Neural cell (in vitro differentiated cells): ENCODE data around the gene DNAAF3. TPM values are rescaled to one million over a fixed set of nuclear protein-coding genes. Genes with fewer than 3 reads are reported as not detected.

Experiments
- H2AFZ ChIP-seq: fragments of 200-600, 300-800 bp; sonication (generic), shearing (Covaris generic); 2 replicates; pipeline ENCODE4 v1.6.0; 2014; ENCODE audit warnings: low read depth, mild to moderate bottlenecking, antibody characterized with exemption, low read length, moderate library complexity
- H3F3A ChIP-seq: fragments of 200-600 bp; shearing (Covaris generic); 2 replicates; pipeline ENCODE4 v1.6.1; 2016; ENCODE audit warnings: mild to moderate bottlenecking, moderate library complexity, mixed read lengths, antibody characterized with exemption, low read length; ENCODE audit not compliant: insufficient read depth, poor library complexity, severe bottlenecking
- H3K27ac ChIP-seq: fragments of 200-600, 300-800 bp; sonication (generic), shearing (Covaris generic); 2 replicates; pipeline ENCODE4 v1.5.1; 2014; ENCODE audit warnings: mild to moderate bottlenecking, low read length, moderate library complexity
- H3K27me3 ChIP-seq: fragments of 300-800, 200-600 bp; sonication (generic), shearing (Covaris generic); 2 replicates; pipeline ENCODE4 v1.6.0; 2014; ENCODE audit warnings: mild to moderate bottlenecking, low read depth, low read length, moderate library complexity; ENCODE audit not compliant: insufficient read depth
- H3K36me3 ChIP-seq: fragments of 300-800, 200-600 bp; sonication (generic), shearing (Covaris generic); 2 replicates; pipeline ENCODE4 v1.5.1; 2014; ENCODE audit warnings: mild to moderate bottlenecking, antibody characterized with exemption, low read length, moderate library complexity; ENCODE audit not compliant: insufficient read depth
- H3K4me2 ChIP-seq: fragments of 300-800, 200-600 bp; sonication (generic), shearing (Covaris generic); 2 replicates; pipeline ENCODE4 v1.6.0; 2014; ENCODE audit warnings: mild to moderate bottlenecking, low read length
- H3K4me3 ChIP-seq: fragments of 300-800, 200-600 bp; sonication (generic), shearing (Covaris generic); 2 replicates; pipeline ENCODE4 v1.5.1; 2014; ENCODE audit warnings: mild to moderate bottlenecking, low read length, moderate library complexity
- H3K79me2 ChIP-seq: fragments of 200-600 bp; shearing (Covaris generic); replicated peaks from 2 replicates; pipeline ENCODE4 v1.6.0; 2014; ENCODE audit warnings: mild to moderate bottlenecking, low read length, moderate library complexity; ENCODE audit not compliant: insufficient read depth
- H3K9ac ChIP-seq: fragments of 300-800, 200-600 bp; sonication (generic), shearing (Covaris generic); 2 replicates; pipeline ENCODE4 v1.6.1; 2016; ENCODE audit warnings: mild to moderate bottlenecking, low read length, mixed read lengths
- H3K9me2 ChIP-seq: fragments of 200-600 bp; shearing (Covaris generic); 2 replicates; pipeline ENCODE4 v1.6.1; 2016; ENCODE audit warnings: mild to moderate bottlenecking, low read length, mixed read lengths; ENCODE audit not compliant: insufficient read depth
- H3K9me3 ChIP-seq: fragments of 200-600, 300-800 bp; sonication (generic), shearing (Covaris generic); 2 replicates; pipeline ENCODE4 v1.6.1; 2016; ENCODE audit warnings: mild to moderate bottlenecking, mixed run types, low read length, moderate library complexity, mixed read lengths
- H4K20me1 ChIP-seq: fragments of 200-600 bp; shearing (Covaris generic); 2 replicates; pipeline ENCODE4 v1.6.1; 2016; ENCODE audit warnings: mild to moderate bottlenecking, mixed run types; ENCODE audit not compliant: insufficient read depth
- EP300 ChIP-seq: fragments of 450-650 bp; conservative IDR thresholded peaks from 2 replicates; pipeline ENCODE4 v1.6.1; 2014; ENCODE audit warnings: antibody characterized with exemption, mild to moderate bottlenecking, moderate library complexity; ENCODE audit not compliant: poor library complexity, severe bottlenecking
- EZH2 ChIP-seq: fragments of 200-600, 300-800 bp; shearing (Covaris generic), sonication (generic); IDR thresholded peaks from 2 replicates; pipeline ENCODE4 v1.6.1; 2014; ENCODE audit warnings: antibody characterized with exemption, low read length, borderline replicate concordance, mild to moderate bottlenecking; ENCODE audit not compliant: insufficient read depth, poor library complexity, severe bottlenecking
- MXI1 ChIP-seq: fragments of 450-650 bp; conservative IDR thresholded peaks from 2 replicates; pipeline ENCODE4 v1.6.1; 2014; ENCODE audit warnings: antibody characterized with exemption, mild to moderate bottlenecking; ENCODE audit not compliant: poor library complexity, severe bottlenecking
- POLR2AphosphoS5 ChIP-seq: IDR thresholded peaks from 2 replicates; pipeline ENCODE4 v1.6.1; 2012
- RAD21 ChIP-seq: fragments of 450-650 bp; conservative IDR thresholded peaks from 2 replicates; pipeline ENCODE4 v1.6.1; 2014; ENCODE audit warnings: antibody characterized with exemption, mild to moderate bottlenecking, moderate library complexity
- SMC3 ChIP-seq: fragments of 450-650 bp; conservative IDR thresholded peaks from 2 replicates; pipeline ENCODE4 v1.6.1; 2014; ENCODE audit warnings: antibody characterized with exemption, mild to moderate bottlenecking, moderate library complexity; ENCODE audit not compliant: poor library complexity
- TAF1 ChIP-seq: IDR thresholded peaks from 2 replicates; pipeline ENCODE4 v1.6.1; 2012; ENCODE audit warnings: low read depth
- polyA plus RNA-seq: library from polyadenylated mRNA; depleted of rRNA; stranded (reverse); fragments of >200 nt; gene quantifications from 2 replicates; pipeline ENCODE4 v1.2.3, GENCODE V29; 2014
- TF ChIP-seq, protein P1 (sequence below): IDR thresholded peaks from 2 replicates; pipeline ENCODE4 v1.6.1; 2012; ENCODE audit warnings: borderline replicate concordance
- TF ChIP-seq, protein P2 (sequence below): fragments of 450-650 bp; IDR thresholded peaks from 2 replicates; pipeline ENCODE4 v1.5.1; 2014; ENCODE audit warnings: antibody characterized with exemption, mild to moderate bottlenecking, moderate library complexity; ENCODE audit not compliant: poor library complexity, severe bottlenecking

The DNAAF3 gene
- polyA plus RNA-seq, 1 donor from 2014 or later = 0.38 TPM

DNA sequence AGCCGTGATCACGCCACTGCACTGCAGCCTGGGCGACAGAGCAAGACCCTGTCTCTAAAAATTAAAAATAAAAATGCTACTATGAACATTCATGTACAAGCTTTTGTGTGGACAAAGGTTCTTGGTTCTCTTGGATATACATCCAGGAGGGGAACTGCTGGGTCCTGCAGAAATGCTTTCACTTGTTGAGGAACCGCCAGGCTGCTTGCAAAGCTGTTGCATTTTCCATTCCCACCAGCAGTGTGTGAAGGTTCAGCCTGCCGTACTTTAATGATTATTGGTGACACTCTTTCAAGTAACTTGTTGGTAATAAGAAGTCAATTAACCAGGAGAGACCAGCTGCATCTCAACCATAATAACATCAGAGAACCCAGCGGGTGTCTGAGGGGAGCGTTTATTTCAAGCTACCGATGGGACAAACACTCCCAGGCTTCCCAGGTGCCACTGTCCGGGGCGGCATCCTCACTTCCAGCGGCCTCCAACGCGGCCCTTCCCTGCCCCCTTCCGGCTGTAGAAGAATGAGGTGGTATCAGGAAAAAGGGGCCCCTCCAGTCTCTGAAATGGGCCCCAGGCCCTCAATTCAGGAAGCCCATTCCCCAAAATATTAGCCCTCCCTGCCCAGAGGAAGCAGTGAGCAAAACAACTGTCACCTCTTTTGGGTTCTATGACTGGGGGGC, 33.8 kb downstream of the DNAAF3 start:
- no peak overlapping the region for H3K27ac ChIP-seq
- no peaks in the 10 kb centered on the region for H3K9me2 ChIP-seq
- no peaks in the 10 kb centered on the region for H3F3A ChIP-seq
- no peak overlapping the region for H3K9ac ChIP-seq
- H2AFZ ChIP-seq = no peak overlapping the region
- no peaks in the 10 kb centered on the region for H3K36me3 ChIP-seq
- H4K20me1 ChIP-seq = no peaks in the 10 kb centered on the region
- H3K79me2 ChIP-seq = no peaks in the 10 kb centered on the region
- H3K4me3 ChIP-seq = no peak overlapping the region
- TF ChIP-seq, protein P1, sequence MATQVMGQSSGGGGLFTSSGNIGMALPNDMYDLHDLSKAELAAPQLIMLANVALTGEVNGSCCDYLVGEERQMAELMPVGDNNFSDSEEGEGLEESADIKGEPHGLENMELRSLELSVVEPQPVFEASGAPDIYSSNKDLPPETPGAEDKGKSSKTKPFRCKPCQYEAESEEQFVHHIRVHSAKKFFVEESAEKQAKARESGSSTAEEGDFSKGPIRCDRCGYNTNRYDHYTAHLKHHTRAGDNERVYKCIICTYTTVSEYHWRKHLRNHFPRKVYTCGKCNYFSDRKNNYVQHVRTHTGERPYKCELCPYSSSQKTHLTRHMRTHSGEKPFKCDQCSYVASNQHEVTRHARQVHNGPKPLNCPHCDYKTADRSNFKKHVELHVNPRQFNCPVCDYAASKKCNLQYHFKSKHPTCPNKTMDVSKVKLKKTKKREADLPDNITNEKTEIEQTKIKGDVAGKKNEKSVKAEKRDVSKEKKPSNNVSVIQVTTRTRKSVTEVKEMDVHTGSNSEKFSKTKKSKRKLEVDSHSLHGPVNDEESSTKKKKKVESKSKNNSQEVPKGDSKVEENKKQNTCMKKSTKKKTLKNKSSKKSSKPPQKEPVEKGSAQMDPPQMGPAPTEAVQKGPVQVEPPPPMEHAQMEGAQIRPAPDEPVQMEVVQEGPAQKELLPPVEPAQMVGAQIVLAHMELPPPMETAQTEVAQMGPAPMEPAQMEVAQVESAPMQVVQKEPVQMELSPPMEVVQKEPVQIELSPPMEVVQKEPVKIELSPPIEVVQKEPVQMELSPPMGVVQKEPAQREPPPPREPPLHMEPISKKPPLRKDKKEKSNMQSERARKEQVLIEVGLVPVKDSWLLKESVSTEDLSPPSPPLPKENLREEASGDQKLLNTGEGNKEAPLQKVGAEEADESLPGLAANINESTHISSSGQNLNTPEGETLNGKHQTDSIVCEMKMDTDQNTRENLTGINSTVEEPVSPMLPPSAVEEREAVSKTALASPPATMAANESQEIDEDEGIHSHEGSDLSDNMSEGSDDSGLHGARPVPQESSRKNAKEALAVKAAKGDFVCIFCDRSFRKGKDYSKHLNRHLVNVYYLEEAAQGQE = no peak
- TF ChIP-seq POLR2AphosphoS5 (no peak), EZH2 (no peak), TAF1 (no peak)
- H3K27me3 ChIP-seq = no peaks in the 10 kb centered on the region
- H3K4me2 ChIP-seq = no peak overlapping the region
- no peaks in the 10 kb centered on the region for H3K9me3 ChIP-seq

DNA sequence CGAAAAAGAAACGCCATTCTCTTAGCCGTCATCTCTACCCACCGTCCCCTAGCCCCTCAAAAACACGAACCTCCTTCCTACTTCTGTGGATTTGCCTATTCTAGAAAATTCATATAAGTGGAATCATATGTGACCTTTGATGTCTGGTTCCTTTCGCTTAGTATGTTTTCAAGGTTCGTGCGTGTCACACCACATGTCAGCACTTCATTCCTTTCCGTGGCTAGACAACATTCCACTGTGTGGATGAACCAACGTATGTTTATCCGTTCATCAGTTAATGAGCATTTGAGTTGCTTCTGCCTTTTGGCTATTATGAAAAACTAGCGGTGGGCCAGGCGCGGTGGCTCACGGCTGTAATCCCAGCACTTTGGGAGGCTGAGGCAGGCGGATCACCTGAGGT, 35.0 kb downstream of the DNAAF3 start:
- no peaks in the 10 kb centered on the region for H3K9me2 ChIP-seq
- no peaks in the 10 kb centered on the region for H3K36me3 ChIP-seq
- H3K27ac ChIP-seq = no peak overlapping the region
- no peaks in the 10 kb centered on the region for H4K20me1 ChIP-seq
- H3K79me2 ChIP-seq = no peaks in the 10 kb centered on the region
- no peak for TF ChIP-seq RAD21
- TF ChIP-seq TAF1 = no peak
- no peak for TF ChIP-seq EP300
- TF ChIP-seq, protein P2, sequence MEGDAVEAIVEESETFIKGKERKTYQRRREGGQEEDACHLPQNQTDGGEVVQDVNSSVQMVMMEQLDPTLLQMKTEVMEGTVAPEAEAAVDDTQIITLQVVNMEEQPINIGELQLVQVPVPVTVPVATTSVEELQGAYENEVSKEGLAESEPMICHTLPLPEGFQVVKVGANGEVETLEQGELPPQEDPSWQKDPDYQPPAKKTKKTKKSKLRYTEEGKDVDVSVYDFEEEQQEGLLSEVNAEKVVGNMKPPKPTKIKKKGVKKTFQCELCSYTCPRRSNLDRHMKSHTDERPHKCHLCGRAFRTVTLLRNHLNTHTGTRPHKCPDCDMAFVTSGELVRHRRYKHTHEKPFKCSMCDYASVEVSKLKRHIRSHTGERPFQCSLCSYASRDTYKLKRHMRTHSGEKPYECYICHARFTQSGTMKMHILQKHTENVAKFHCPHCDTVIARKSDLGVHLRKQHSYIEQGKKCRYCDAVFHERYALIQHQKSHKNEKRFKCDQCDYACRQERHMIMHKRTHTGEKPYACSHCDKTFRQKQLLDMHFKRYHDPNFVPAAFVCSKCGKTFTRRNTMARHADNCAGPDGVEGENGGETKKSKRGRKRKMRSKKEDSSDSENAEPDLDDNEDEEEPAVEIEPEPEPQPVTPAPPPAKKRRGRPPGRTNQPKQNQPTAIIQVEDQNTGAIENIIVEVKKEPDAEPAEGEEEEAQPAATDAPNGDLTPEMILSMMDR = no peak
- TF ChIP-seq MXI1 = no peak
- TF ChIP-seq EZH2 = no peak
- TF ChIP-seq SMC3 = no peak
- no peak for TF ChIP-seq POLR2AphosphoS5
- TF ChIP-seq, protein P1 = no peak
- no peak overlapping the region for H3K4me3 ChIP-seq
- no peaks in the 10 kb centered on the region for H3F3A ChIP-seq
- no peaks in the 10 kb centered on the region for H3K9me3 ChIP-seq
- no peak overlapping the region for H2AFZ ChIP-seq
- no peak overlapping the region for H3K4me2 ChIP-seq
- no peak overlapping the region for H3K9ac ChIP-seq
- no peaks in the 10 kb centered on the region for H3K27me3 ChIP-seq
